Measurements from ENCODE around the gene ELAC1. TPM values are rescaled to one million over a fixed set of nuclear protein-coding genes. Genes with fewer than 3 reads are reported as not detected.
A peak's percentile ranks its signal among the peaks of the same experiment; 100 is the strongest.
"Not testable (repeated sequence)": the region's sequence is repeated elsewhere in the genome, so short reads cannot be mapped to it uniquely, and the experiment has no call there.

The ELAC1 gene
- polyA plus RNA-seq (ENCODE audit: insufficient read length in 3 of 3) = 10 to 100 TPM; 14.1 to 16.5 (median 16.2) TPM
- long read RNA-seq, donor 1, partial matches to known transcripts = 0 of 8 reads
- long read RNA-seq, donor 1, other reads (novel, unspliced or antisense) = 0 of 8 reads
- long read RNA-seq, donor 2, partial matches to known transcripts = 0 of 7 reads
- long read RNA-seq, donor 2, other reads (novel, unspliced or antisense) = 0 of 7 reads
- long read RNA-seq, donor 3, transcript ELAC1-203 (4 exons, 694 nt) = minor isoform, 5 of 25 reads
- long read RNA-seq, donor 3, transcript ELAC1-201 (4 exons, 2,235 nt) = major isoform, 6 of 25 reads
- long read RNA-seq, donor 3, partial matches to known transcripts = 9 of 25 reads
- long read RNA-seq, donor 3, other reads (novel, unspliced or antisense) = 0 of 25 reads
- long read RNA-seq, donor 4, partial matches to known transcripts = 0 of 4 reads
- long read RNA-seq, donor 4, other reads (novel, unspliced or antisense) = 0 of 4 reads
- long read RNA-seq, donor 5 = 0 reads
- long read RNA-seq, donor 6, partial matches to known transcripts = 0 of 4 reads
- long read RNA-seq, donor 6, other reads (novel, unspliced or antisense) = 0 of 4 reads
- long read RNA-seq, donor 7, partial matches to known transcripts = 0 of 5 reads
- long read RNA-seq, donor 7, other reads (novel, unspliced or antisense) = 0 of 5 reads
- long read RNA-seq, donor 8 = 0 reads
- long read RNA-seq, donor 9, transcript ELAC1-201 (4 exons, 2,235 nt) = major isoform, 8 of 8 reads
- long read RNA-seq, donor 9, partial matches to known transcripts = 0 of 8 reads
- long read RNA-seq, donor 9, other reads (novel, unspliced or antisense) = 0 of 8 reads
- long read RNA-seq, donor 10, partial matches to known transcripts = 0 of 6 reads
- long read RNA-seq, donor 10, other reads (novel, unspliced or antisense) = 0 of 6 reads
- long read RNA-seq, donor 11, partial matches to known transcripts = 0 of 4 reads
- long read RNA-seq, donor 11, other reads (novel, unspliced or antisense) = 0 of 4 reads
- long read RNA-seq, donor 12, partial matches to known transcripts = 0 of 2 reads
- long read RNA-seq, donor 12, other reads (novel, unspliced or antisense) = 0 of 2 reads
- long read RNA-seq, donor 13 = 0 reads
- long read RNA-seq, donor 14, partial matches to known transcripts = 0 of 6 reads
- long read RNA-seq, donor 14, other reads (novel, unspliced or antisense) = 0 of 6 reads
- long read RNA-seq, donor 15, partial matches to known transcripts = 0 of 6 reads
- long read RNA-seq, donor 15, other reads (novel, unspliced or antisense) = 0 of 6 reads
- long read RNA-seq, donor 16, transcript ELAC1-201 (4 exons, 2,235 nt) = major isoform, 6 of 14 reads
- long read RNA-seq, donor 16, partial matches to known transcripts = 0 of 14 reads
- long read RNA-seq, donor 16, other reads (novel, unspliced or antisense) = 0 of 14 reads

- peak; percentile 49 to 75 (median 68) for DNase-seq (ENCODE audit: extremely low read depth in 1 of 11, low read depth in 9 of 11, low spot score in 4 of 11)
These were observed at the start of gene ELAC1 for GRCh38 chr18:50967714-50968661. TSS of gene ELAC1 (plus strand) at chr18:50968040. CDS start at chr18:50974405, 6,365 bp downstream.

- DNase-seq (ENCODE audit: extremely low read depth in 1 of 11, low read depth in 9 of 11, low spot score in 4 of 11) = no peak
These were observed 49.7 kb upstream of the ELAC1 start for GRCh38 chr18:50918153-50918552.

GRCh38 chr18:50924372-50924771 lies 43.5 kb upstream of the ELAC1 start:
- no peak for DNase-seq (ENCODE audit: extremely low read depth in 1 of 11, low read depth in 9 of 11, low spot score in 4 of 11)

GRCh38 chr18:50926521-50926920 lies 41.3 kb upstream of the ELAC1 start:
- no peak for DNase-seq (ENCODE audit: extremely low read depth in 1 of 11, low read depth in 9 of 11, low spot score in 4 of 11)

GRCh38 chr18:50928551-50928950 lies 39.3 kb upstream of the ELAC1 start:
- no peak for DNase-seq (ENCODE audit: extremely low read depth in 1 of 11, low read depth in 9 of 11, low spot score in 4 of 11)

- DNase-seq (ENCODE audit: extremely low read depth in 1 of 11, low read depth in 9 of 11, low spot score in 4 of 11) = no peak
These were observed 34.2 kb upstream of the ELAC1 start for GRCh38 chr18:50933684-50934083.

- no peak for DNase-seq (ENCODE audit: extremely low read depth in 1 of 11, low read depth in 9 of 11, low spot score in 4 of 11)
These were observed 33.2 kb upstream of the ELAC1 start for GRCh38 chr18:50934545-50935211.

GRCh38 chr18:50935493-50936191 lies 32.2 kb upstream of the ELAC1 start:
- no peak for DNase-seq (ENCODE audit: extremely low read depth in 1 of 11, low read depth in 9 of 11, low spot score in 4 of 11)

- DNase-seq (ENCODE audit: extremely low read depth in 1 of 11, low read depth in 9 of 11, low spot score in 4 of 11) = no peak
These were observed 30.7 kb upstream of the ELAC1 start for GRCh38 chr18:50937183-50937582.

GRCh38 chr18:50938912-50939311 lies 28.9 kb upstream of the ELAC1 start:
- no peak for DNase-seq (ENCODE audit: extremely low read depth in 1 of 11, low read depth in 9 of 11, low spot score in 4 of 11)

GRCh38 chr18:50944245-50944932 lies 23.5 kb upstream of the ELAC1 start:
- DNase-seq (ENCODE audit: extremely low read depth in 1 of 11, low read depth in 9 of 11, low spot score in 4 of 11) = no peak

GRCh38 chr18:50945918-50946317 lies 21.9 kb upstream of the ELAC1 start:
- DNase-seq (ENCODE audit: extremely low read depth in 1 of 11, low read depth in 9 of 11, low spot score in 4 of 11) = not testable (repeated sequence)

GRCh38 chr18:50947899-50948298 lies 19.9 kb upstream of the ELAC1 start:
- DNase-seq (ENCODE audit: extremely low read depth in 1 of 11, low read depth in 9 of 11, low spot score in 4 of 11) = no peak

GRCh38 chr18:50949185-50949584 lies 18.7 kb upstream of the ELAC1 start:
- DNase-seq (ENCODE audit: extremely low read depth in 1 of 11, low read depth in 9 of 11, low spot score in 4 of 11) = no peak

- DNase-seq (ENCODE audit: extremely low read depth in 1 of 11, low read depth in 9 of 11, low spot score in 4 of 11) = no peak
These were observed 17.2 kb upstream of the ELAC1 start for GRCh38 chr18:50950626-50951025.

- no peak for DNase-seq (ENCODE audit: extremely low read depth in 1 of 11, low read depth in 9 of 11, low spot score in 4 of 11)
These were observed 14.0 kb upstream of the ELAC1 start for GRCh38 chr18:50953822-50954221.
